IMR-90 (cell line): ENCODE data around the gene NPAS2. TPM values are rescaled to one million over a fixed set of nuclear protein-coding genes. Genes with fewer than 3 reads are reported as not detected.

Experiments
- ATAC-seq: fragments of 200-7000 bp; cut with Tn5 transposase; 2 replicates; pipeline ENCODE4 v1.9.1; 2020; ENCODE audit warnings: low read depth, mild to moderate bottlenecking, moderate library complexity
- BruUV-seq: library from RNA; stranded (reverse); fragments of 400-500 nt; replicated peaks from 2 replicates; lab custom pipeline; 2021; lab: Mats Ljungman, UMichigan
- CTCF ChIA-PET: fragments of 300-600 bp; formaldehyde crosslinking; extraction: SDS; loops from one replicate; lab custom pipeline; 2021; ENCODE audit warnings: antibody characterized with exemption; lab: Yijun Ruan, JAX
- POLR2A ChIA-PET: fragments of 300-600 bp; sonication (Branson Sonifier 250); formaldehyde crosslinking; loops from one replicate; lab custom pipeline; 2022; ENCODE audit warnings: antibody characterized with exemption; ENCODE audit not compliant: unreplicated experiment; lab: Charles Lee
- DNase-seq: peaks from one replicate; pipeline ENCODE4 v3.0.0; 2013
- H2AFZ ChIP-seq: replicated peaks from 2 replicates; pipeline ENCODE3; 2013; ENCODE audit warnings: low read length, mild to moderate bottlenecking; ENCODE audit not compliant: poor library complexity
- H2AK5ac ChIP-seq: 2 replicates; pipeline ENCODE4 v1.6.1; 2013; ENCODE audit warnings: low read depth, low read length, inconsistent platforms
- H2AK9ac ChIP-seq: replicated peaks from 2 replicates; pipeline ENCODE3; 2013; ENCODE audit warnings: mild to moderate bottlenecking, low read depth, low read length, moderate library complexity; ENCODE audit not compliant: poor library complexity
- H2BK120ac ChIP-seq: 2 replicates; pipeline ENCODE4 v1.6.1; 2013; ENCODE audit warnings: low read depth, low read length, inconsistent platforms
- H2BK15ac ChIP-seq: 3 replicates; pipeline ENCODE4 v1.6.1; 2013; ENCODE audit warnings: low read depth, low read length, inconsistent platforms
- H2BK20ac ChIP-seq: 2 replicates; pipeline ENCODE4 v1.6.1; 2013; ENCODE audit warnings: low read depth, mild to moderate bottlenecking, inconsistent platforms, low read length, moderate library complexity
- H2BK5ac ChIP-seq: 2 replicates; pipeline ENCODE4 v1.6.1; 2013; ENCODE audit warnings: mild to moderate bottlenecking, low read depth, low read length, inconsistent platforms; ENCODE audit not compliant: poor library complexity, severe bottlenecking
- H3K14ac ChIP-seq: replicated peaks from 2 replicates; pipeline ENCODE4 v1.6.1; 2013; ENCODE audit warnings: low read depth, low read length, inconsistent platforms
- H3K18ac ChIP-seq: 2 replicates; pipeline ENCODE4 v1.6.1; 2013; ENCODE audit warnings: low read depth, low read length, control low read depth
- H3K23ac ChIP-seq: 2 replicates; pipeline ENCODE4 v1.6.1; 2013; ENCODE audit warnings: low read depth, low read length, inconsistent platforms
- H3K27ac ChIP-seq: 2 replicates; pipeline ENCODE4 v1.5.1; 2013; ENCODE audit warnings: mild to moderate bottlenecking, control low read depth, low read length; ENCODE audit not compliant: insufficient read depth
- H3K27me3 ChIP-seq: 2 replicates; pipeline ENCODE4 v1.6.1; 2013; ENCODE audit warnings: low read length; ENCODE audit not compliant: control insufficient read depth, insufficient read depth
- H3K36me3 ChIP-seq: 2 replicates; pipeline ENCODE4 v1.6.1; 2013; ENCODE audit warnings: low read length, mixed read lengths; ENCODE audit not compliant: control insufficient read depth, insufficient read depth
- H3K4ac ChIP-seq: 2 replicates; pipeline ENCODE4 v1.6.1; 2013; ENCODE audit warnings: low read depth, low read length, inconsistent platforms
- H3K4me1 ChIP-seq: 2 replicates; pipeline ENCODE4 v1.6.1; 2013; ENCODE audit warnings: low read length, mixed read lengths; ENCODE audit not compliant: control insufficient read depth, insufficient read depth
- H3K4me2 ChIP-seq: 2 replicates; pipeline ENCODE4 v1.6.1; 2013; ENCODE audit warnings: low read depth, mild to moderate bottlenecking, control low read depth, low read length, moderate library complexity
- H3K4me3 ChIP-seq: 2 replicates; pipeline ENCODE4 v1.5.1; 2013; ENCODE audit warnings: low read depth, mild to moderate bottlenecking, control low read depth, low read length, moderate library complexity; ENCODE audit not compliant: insufficient read depth
- H3K56ac ChIP-seq: 2 replicates; pipeline ENCODE4 v1.6.1; 2013; ENCODE audit warnings: low read length, inconsistent platforms; ENCODE audit not compliant: insufficient read depth; ENCODE audit errors: extremely low read depth
- H3K79me1 ChIP-seq, 2 experiments: 2 replicates each; pipeline ENCODE4 v1.6.1; 2013; ENCODE audit warnings: low read length in 2 of 2, inconsistent platforms in 1 of 2, low read depth in 1 of 2
- H3K9ac ChIP-seq: 2 replicates; pipeline ENCODE4 v1.6.1; 2013; ENCODE audit warnings: low read depth, low read length, control low read depth
- H3K9me1 ChIP-seq: 2 replicates; pipeline ENCODE4 v1.6.1; 2013; ENCODE audit warnings: low read length, inconsistent platforms; ENCODE audit not compliant: insufficient read depth
- H3K9me3 ChIP-seq: 2 replicates; pipeline ENCODE4 v1.6.1; 2013; ENCODE audit warnings: low read length; ENCODE audit not compliant: control insufficient read depth, insufficient read depth
- H4K20me1 ChIP-seq: 2 replicates; pipeline ENCODE4 v1.6.1; 2013; ENCODE audit warnings: low read length, inconsistent platforms; ENCODE audit not compliant: insufficient read depth
- H4K5ac ChIP-seq: 2 replicates; pipeline ENCODE4 v1.6.1; 2013; ENCODE audit warnings: mild to moderate bottlenecking, low read depth, low read length, control low read depth
- H4K8ac ChIP-seq, 2 experiments: 2 replicates each; pipeline ENCODE4 v1.6.1; 2013; ENCODE audit warnings: low read depth in 2 of 2, low read length in 2 of 2, control low read depth in 1 of 2, inconsistent platforms in 1 of 2
- H4K91ac ChIP-seq: 2 replicates; pipeline ENCODE4 v1.6.1; 2013; ENCODE audit warnings: low read depth, low read length, inconsistent platforms; ENCODE audit not compliant: insufficient read depth
- CHD1 ChIP-seq: IDR thresholded peaks from 2 replicates; pipeline ENCODE4 v1.6.1; 2012; ENCODE audit warnings: low read depth, low read length, improper control_type of control experiment
- FOS ChIP-seq: fragments of 150-350 bp; IDR thresholded peaks from 2 replicates; pipeline ENCODE4 v1.6.1; 2016; ENCODE audit warnings: low read depth, low read length
- NFE2L2 ChIP-seq: fragments of 150-350 bp; IDR thresholded peaks from 2 replicates; pipeline ENCODE4 v1.6.1; 2016; ENCODE audit warnings: low read depth, mild to moderate bottlenecking, low read length
- RAD21 ChIP-seq: IDR thresholded peaks from 2 replicates; pipeline ENCODE4 v1.6.1; 2012; ENCODE audit warnings: low read length, improper control_type of control experiment
- WGBS, 2 experiments: methylation state at CpG; one replicate each; pipeline versions ENCODE4 v1.1.5 to v1.1.7; 2013; ENCODE audit warnings: missing lambda C conversion rate in 2 of 2; ENCODE audit not compliant: insufficient read length in 1 of 2; ENCODE audit errors: extremely low coverage in 2 of 2; 5-methylcytosine and 5-hydroxymethylcytosine counted together
- dilution Hi-C: fragments of 300-500 bp; cut with HindIII; formaldehyde crosslinking; loops from one replicate; pipeline ENCODE4 v1.14.3; 2018; ENCODE audit warnings: low sequenced_read_pairs; ENCODE audit not compliant: unreplicated experiment
- in situ Hi-C: fragments of 300-500 bp; cut with MboI; formaldehyde crosslinking; loops from 3 replicates; pipeline ENCODE4 v1.14.3; 2019; ENCODE audit warnings: low sequenced_read_pairs, inconsistent platforms, mixed read lengths
- intact Hi-C: fragments of 100-400 bp; cut with micrococcal nuclease; formaldehyde crosslinking; loops from 2 replicates; pipeline ENCODE4 v1.10.0; 2022
- polyA plus RNA-seq, 3 experiments: library from polyadenylated mRNA; depleted of rRNA; stranded (reverse); fragments of >200 nt; gene quantifications; 2 replicates each; pipeline ENCODE4 v1.2.3, GENCODE V29; 2012; ENCODE audit warnings: low replicate concordance in 1 of 3
- total RNA-seq: library from RNA; depleted of rRNA; stranded (reverse); fragments of >200 nt; gene quantifications from 2 replicates; pipeline ENCODE4 v1.2.3, GENCODE V29; 2012
- TF ChIP-seq, protein P1 (sequence below): fragments of 150-350 bp; IDR thresholded peaks from 2 replicates; pipeline ENCODE4 v1.6.1; 2016; ENCODE audit warnings: low read depth, mild to moderate bottlenecking, low read length, moderate library complexity, borderline replicate concordance
- TF ChIP-seq, protein P2 (sequence below): conservative IDR thresholded peaks from 2 replicates; pipeline ENCODE4 v1.5.1; 2012; ENCODE audit warnings: mild to moderate bottlenecking, low read depth, low read length, improper control_type of control experiment

The NPAS2 gene
- total and polyA plus RNA-seq, 2 of the 4 experiments (the other 2 are of a cell fraction): 5.2 to 14.8 TPM

DNA sequence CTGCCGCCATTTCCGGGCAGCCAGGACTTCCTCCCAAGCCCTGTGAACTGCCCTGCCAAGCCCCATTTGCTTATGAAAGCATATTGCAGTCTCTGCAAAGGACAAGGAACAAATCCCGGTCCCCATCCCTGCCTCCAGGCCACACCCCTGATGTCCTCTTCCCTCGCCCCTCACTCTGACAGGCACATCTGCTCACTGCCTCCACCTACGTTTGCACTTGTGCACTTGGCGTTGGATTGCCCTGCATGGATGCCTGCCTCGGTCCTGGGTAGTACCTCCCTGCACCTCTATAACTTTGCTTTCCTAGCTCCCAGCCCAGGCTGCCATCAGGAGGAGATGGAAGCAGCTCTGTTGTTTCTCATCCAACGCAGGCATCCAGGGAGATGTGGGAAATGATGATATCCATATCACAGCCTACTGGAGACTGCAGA is 162.5 kb downstream of the NPAS2 start:
- Histone ChIP-seq H2BK20ac (no peak overlapping the region), H4K91ac (no peak overlapping the region), H3K36me3 (peaks cover 11% of the 10 kb centered on the region), H2AFZ (no peak overlapping the region), H3K56ac (no peak overlapping the region), H3K27me3 (no peaks in the 10 kb centered on the region), H3K9ac (no peak overlapping the region), H3K14ac (no peak overlapping the region), H3K4ac (no peak overlapping the region), H2BK120ac (no peak overlapping the region), H3K9me1 (peaks cover 4% of the 10 kb centered on the region; the same call in 1 of the 2 replicates), H3K27ac (no peak overlapping the region), H2AK9ac (no peak overlapping the region), H2AK5ac (no peak overlapping the region), H3K4me3 (no peak overlapping the region), H3K23ac (no peak overlapping the region), H4K5ac (no peak overlapping the region), H3K4me2 (no peak overlapping the region), H3K4me1 (peaks cover 4% of the 10 kb centered on the region; the same call in 1 of the 2 replicates), H3K79me1 (no peaks in the 10 kb centered on the region), H2BK5ac (no peak overlapping the region), H4K8ac (no peak overlapping the region), H2BK15ac (no peak overlapping the region), H4K20me1 (no peaks in the 10 kb centered on the region; the same call in 1 of the 2 replicates), H3K9me3 (no peaks in the 10 kb centered on the region), H3K18ac (no peak overlapping the region)
- in situ Hi-C loops: no loop called here
- POLR2A ChIA-PET: no interaction called here
- TF ChIP-seq, protein P1, sequence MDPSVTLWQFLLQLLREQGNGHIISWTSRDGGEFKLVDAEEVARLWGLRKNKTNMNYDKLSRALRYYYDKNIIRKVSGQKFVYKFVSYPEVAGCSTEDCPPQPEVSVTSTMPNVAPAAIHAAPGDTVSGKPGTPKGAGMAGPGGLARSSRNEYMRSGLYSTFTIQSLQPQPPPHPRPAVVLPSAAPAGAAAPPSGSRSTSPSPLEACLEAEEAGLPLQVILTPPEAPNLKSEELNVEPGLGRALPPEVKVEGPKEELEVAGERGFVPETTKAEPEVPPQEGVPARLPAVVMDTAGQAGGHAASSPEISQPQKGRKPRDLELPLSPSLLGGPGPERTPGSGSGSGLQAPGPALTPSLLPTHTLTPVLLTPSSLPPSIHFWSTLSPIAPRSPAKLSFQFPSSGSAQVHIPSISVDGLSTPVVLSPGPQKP: no peak
- TF ChIP-seq CHD1 (no peak), NFE2L2 (no peak), FOS (no peak), RAD21 (no peak)
- TF ChIP-seq, protein P2, sequence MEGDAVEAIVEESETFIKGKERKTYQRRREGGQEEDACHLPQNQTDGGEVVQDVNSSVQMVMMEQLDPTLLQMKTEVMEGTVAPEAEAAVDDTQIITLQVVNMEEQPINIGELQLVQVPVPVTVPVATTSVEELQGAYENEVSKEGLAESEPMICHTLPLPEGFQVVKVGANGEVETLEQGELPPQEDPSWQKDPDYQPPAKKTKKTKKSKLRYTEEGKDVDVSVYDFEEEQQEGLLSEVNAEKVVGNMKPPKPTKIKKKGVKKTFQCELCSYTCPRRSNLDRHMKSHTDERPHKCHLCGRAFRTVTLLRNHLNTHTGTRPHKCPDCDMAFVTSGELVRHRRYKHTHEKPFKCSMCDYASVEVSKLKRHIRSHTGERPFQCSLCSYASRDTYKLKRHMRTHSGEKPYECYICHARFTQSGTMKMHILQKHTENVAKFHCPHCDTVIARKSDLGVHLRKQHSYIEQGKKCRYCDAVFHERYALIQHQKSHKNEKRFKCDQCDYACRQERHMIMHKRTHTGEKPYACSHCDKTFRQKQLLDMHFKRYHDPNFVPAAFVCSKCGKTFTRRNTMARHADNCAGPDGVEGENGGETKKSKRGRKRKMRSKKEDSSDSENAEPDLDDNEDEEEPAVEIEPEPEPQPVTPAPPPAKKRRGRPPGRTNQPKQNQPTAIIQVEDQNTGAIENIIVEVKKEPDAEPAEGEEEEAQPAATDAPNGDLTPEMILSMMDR: no peak
- CTCF ChIA-PET: interaction anchor here (0.6 kb wide), 1 partner anchor 202 kb away, joined by 3 read pairs; no protein-coding TSS in a partner anchor
- no peak for DNase-seq
- intact Hi-C loops: loop anchor here (10.0 kb wide), 1 partner anchor 558 kb away; no protein-coding TSS in a partner anchor
- no peak for ATAC-seq
- BruUV-seq: no TSS peak
- dilution Hi-C loops: no loop called here
- 40% methylated on average over 1 of the region's 8 CpGs; no CpG with 5 or more reads in 1 of the 2 experiments for WGBS, 2 experiments
